22Rv1 (cell line): ENCODE measurements around the gene ZNF235.

Source experiments
- CTCF ChIP-seq: fragments of 450-650 bp; IDR thresholded peaks from 2 replicates; pipeline ENCODE4 v1.5.1; 2017; ENCODE audit warnings: mild to moderate bottlenecking
- ZFX ChIP-seq: fragments of 450-650 bp; IDR thresholded peaks from 2 replicates; pipeline ENCODE4 v1.6.1; 2017; ENCODE audit warnings: antibody characterized with exemption, borderline replicate concordance

DNA sequence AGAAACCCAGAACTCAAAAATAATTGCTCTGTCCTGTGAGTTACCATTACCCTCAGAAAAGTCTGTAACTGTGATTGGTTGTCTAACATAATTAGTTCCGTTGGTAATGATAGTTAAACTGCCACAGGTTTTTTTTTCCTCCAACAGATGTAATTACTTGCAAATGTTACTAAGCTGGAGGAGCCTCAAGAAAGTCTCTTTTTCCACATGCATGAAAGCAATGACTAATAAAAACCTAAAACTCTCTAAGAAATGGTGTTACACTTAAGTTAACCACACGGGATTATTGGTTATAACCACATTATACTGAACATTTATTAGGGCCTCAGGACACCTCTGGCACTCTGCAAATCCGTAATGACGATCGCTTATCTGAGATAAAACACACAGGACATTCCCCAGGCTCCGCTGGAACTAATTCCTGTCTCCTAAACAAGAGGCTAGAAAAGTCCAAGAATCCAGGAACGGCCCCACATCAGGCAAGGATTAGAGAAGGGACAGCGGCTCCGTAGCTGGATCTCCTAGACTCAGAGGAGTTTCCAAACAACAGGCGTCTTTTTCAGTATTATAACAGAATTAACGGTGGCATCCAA is 753 bp downstream of the ZNF235 start:
- TF ChIP-seq CTCF (no peak), ZFX (no peak)
